ENCODE results near the gene SYCE1L. TPM values are rescaled to one million over a fixed set of nuclear protein-coding genes. Genes with fewer than 3 reads are reported as not detected.

Gene SYCE1L
- total RNA-seq, 1 experiment from 2014 or later = 4.8 TPM

DNA sequence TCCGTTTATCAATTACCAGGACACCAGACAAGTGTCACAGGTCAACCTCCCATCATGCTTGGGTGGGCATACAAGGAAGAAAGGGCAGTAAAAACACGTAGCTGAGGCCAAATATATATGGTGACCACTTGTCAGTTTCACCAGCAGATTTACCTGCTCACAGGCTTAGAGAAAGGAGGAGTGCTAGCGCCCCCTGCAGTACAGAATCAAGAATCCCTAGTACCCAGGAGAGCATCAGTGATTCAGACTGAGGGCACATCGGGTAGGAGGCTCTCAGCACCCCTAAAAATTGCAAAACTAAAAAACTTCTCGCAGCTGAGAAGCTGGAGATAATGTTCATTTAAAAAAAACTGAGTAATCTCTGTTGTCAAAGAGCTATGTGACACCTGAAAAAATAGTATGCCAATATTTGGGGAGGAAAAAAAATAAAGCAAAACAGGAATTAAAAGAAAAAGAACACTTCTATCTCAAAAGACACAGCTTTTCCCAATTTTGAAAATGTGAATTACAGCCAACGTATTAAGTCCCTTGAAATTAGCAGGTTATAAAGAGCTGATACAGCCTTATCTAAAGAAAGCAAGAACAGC is 29.5 kb upstream of the SYCE1L start:
- DNase-seq = peak; percentile 41 to 62
- CTCF ChIA-PET = no interaction called here

DNA sequence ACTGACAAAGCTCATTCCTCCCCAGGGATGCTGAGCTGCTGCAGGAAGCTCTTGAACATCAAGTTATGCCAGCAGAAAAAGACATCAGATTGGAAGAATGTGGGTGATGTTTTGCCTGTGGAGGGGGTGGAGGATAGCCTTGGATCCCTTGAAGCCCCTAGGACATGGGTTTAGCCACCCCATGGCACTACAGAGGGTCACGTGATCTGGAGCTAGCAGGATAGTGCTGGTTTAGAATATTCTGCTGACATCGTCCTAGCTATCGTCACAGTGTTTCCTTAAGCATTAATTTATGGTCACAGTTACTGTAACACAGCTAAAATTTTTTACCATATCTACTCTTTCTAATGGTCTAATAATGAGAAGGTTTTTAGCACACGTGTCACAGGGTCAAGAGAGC is 28.4 kb upstream of the SYCE1L start:
- peaks cover 19% of the 10 kb centered on the region for H3K27me3 Mint-ChIP-seq (ENCODE audit: insufficient read depth, unreplicated experiment)
- DNase-seq = no peak
- no peaks in the 10 kb centered on the region for H3K36me3 ChIP-seq (ENCODE audit: control insufficient read depth, insufficient read depth, low read length)
- TF ChIP-seq, protein P1, sequence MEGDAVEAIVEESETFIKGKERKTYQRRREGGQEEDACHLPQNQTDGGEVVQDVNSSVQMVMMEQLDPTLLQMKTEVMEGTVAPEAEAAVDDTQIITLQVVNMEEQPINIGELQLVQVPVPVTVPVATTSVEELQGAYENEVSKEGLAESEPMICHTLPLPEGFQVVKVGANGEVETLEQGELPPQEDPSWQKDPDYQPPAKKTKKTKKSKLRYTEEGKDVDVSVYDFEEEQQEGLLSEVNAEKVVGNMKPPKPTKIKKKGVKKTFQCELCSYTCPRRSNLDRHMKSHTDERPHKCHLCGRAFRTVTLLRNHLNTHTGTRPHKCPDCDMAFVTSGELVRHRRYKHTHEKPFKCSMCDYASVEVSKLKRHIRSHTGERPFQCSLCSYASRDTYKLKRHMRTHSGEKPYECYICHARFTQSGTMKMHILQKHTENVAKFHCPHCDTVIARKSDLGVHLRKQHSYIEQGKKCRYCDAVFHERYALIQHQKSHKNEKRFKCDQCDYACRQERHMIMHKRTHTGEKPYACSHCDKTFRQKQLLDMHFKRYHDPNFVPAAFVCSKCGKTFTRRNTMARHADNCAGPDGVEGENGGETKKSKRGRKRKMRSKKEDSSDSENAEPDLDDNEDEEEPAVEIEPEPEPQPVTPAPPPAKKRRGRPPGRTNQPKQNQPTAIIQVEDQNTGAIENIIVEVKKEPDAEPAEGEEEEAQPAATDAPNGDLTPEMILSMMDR (IDR thresholded peaks at IDR 0.05; ENCODE audit: insufficient read depth in 1 of 2, low read depth in 1 of 2, low read length in 1 of 2, severe bottlenecking in 1 of 2, unreplicated experiment in 1 of 2) = no peak
- POLR2A ChIA-PET = no interaction called here
- peaks cover 6% of the 10 kb centered on the region for H3K36me3 Mint-ChIP-seq (ENCODE audit: insufficient read depth, unreplicated experiment)
- H3K4me3 Mint-ChIP-seq (ENCODE audit: unreplicated experiment) = no peak overlapping the region
- no peaks in the 10 kb centered on the region for H3K9me3 Mint-ChIP-seq (ENCODE audit: unreplicated experiment)
- H3K9me3 ChIP-seq = no peaks in the 10 kb centered on the region
- H3K27ac Mint-ChIP-seq (ENCODE audit: unreplicated experiment) = no peak overlapping the region
- H3K27me3 ChIP-seq (replicated peaks; ENCODE audit: control insufficient read depth, insufficient read depth, low read length) = no peaks in the 10 kb centered on the region
- H3K4me1 ChIP-seq = no peaks in the 10 kb centered on the region
- CTCF ChIA-PET = interaction anchor here (1.0 to 1.2 kb wide), 5 partner anchors 10 to 506 kb away, joined by 3 to 5 read pairs (median 3); no protein-coding TSS in a partner anchor
- intact Hi-C loops (cut with micrococcal nuclease; ENCODE audit: unreplicated experiment) = loop anchor here (1.0 to 10.0 kb wide), 4 partner anchors 106 to 892 kb away; no protein-coding TSS in a partner anchor
- H3K4me1 Mint-ChIP-seq (ENCODE audit: low read depth, unreplicated experiment) = no peaks in the 10 kb centered on the region
- no TSS peak for BruUV-seq (replicated peaks)
- no peak overlapping the region for H3K4me3 ChIP-seq (ENCODE audit: low read depth, low read length)

More for the DNA sequence above, 29.5 kb upstream of the SYCE1L start:
- intact Hi-C loops (cut with micrococcal nuclease; ENCODE audit: unreplicated experiment) = loop anchor here (10.0 kb wide), 1 partner anchor 105 kb away; no protein-coding TSS in a partner anchor
- no peaks in the 10 kb centered on the region for H3K4me1 ChIP-seq
- H3K4me3 ChIP-seq (ENCODE audit: low read depth, low read length) = no peak overlapping the region
- no peaks in the 10 kb centered on the region for H3K27me3 ChIP-seq (replicated peaks; ENCODE audit: control insufficient read depth, insufficient read depth, low read length)
- H3K36me3 ChIP-seq (ENCODE audit: control insufficient read depth, insufficient read depth, low read length) = no peaks in the 10 kb centered on the region
- H3K9me3 Mint-ChIP-seq (ENCODE audit: unreplicated experiment) = no peaks in the 10 kb centered on the region
- no peaks in the 10 kb centered on the region for H3K9me3 ChIP-seq
- peaks cover 6% of the 10 kb centered on the region for H3K36me3 Mint-ChIP-seq (ENCODE audit: insufficient read depth, unreplicated experiment)
- H3K27me3 Mint-ChIP-seq (ENCODE audit: insufficient read depth, unreplicated experiment) = peaks cover 19% of the 10 kb centered on the region
- no TSS peak for BruUV-seq (replicated peaks)
- no peaks in the 10 kb centered on the region for H3K4me1 Mint-ChIP-seq (ENCODE audit: low read depth, unreplicated experiment)
- TF ChIP-seq, protein P1 (IDR thresholded peaks at IDR 0.05; ENCODE audit: insufficient read depth in 1 of 2, low read depth in 1 of 2, low read length in 1 of 2, severe bottlenecking in 1 of 2, unreplicated experiment in 1 of 2) = peak; percentile 78 to 80
- POLR2A ChIA-PET = no interaction called here
- H3K27ac Mint-ChIP-seq (ENCODE audit: unreplicated experiment) = no peak overlapping the region
- H3K4me3 Mint-ChIP-seq (ENCODE audit: unreplicated experiment) = no peak overlapping the region

DNA sequence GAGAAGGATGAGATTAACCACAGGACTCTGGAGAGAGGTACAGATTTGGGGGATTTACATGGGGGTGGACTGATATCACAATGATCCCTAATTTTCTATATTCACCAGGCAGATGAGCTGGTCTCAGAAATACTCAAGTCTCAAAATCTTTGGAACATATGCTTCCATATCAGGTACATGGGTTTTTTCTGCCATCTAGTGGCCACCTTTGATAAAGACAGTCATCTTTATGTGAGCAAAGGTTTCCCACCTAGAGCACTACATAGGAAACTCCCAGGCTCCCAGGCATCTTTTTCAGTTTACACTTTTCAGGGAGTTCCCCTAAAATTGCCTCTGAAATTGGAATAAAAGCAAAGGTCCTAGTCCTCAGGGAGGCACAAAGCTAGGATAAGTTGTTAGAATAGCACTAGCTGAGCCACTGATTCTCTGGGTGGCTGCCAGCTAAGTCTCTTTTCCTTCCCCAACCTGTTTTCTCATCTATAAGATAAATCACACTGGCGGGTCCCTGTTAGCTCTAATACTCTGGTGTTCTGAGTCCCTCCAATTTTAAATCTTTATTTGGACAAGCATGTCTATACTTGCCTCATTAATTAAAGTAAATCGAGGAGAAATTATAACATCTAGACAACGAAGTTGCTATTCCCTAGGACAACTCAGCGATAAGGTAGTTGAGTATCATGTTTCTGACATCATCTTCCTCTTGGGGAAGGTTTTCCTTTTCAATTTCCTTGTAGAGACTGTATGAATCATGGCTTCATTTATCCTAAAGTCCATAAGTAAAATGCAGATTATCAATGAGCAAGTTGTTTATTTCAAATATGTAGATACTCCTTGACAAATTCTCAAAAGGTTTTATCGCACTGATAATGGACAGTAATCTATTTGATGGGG is 27.2 kb upstream of the SYCE1L start:
- peaks cover 6% of the 10 kb centered on the region for H3K36me3 Mint-ChIP-seq (ENCODE audit: insufficient read depth, unreplicated experiment)
- Histone ChIP-seq H3K9me3 (no peaks in the 10 kb centered on the region), H3K4me1 (no peaks in the 10 kb centered on the region), H3K27me3 (replicated peaks; ENCODE audit: control insufficient read depth, insufficient read depth, low read length) (no peaks in the 10 kb centered on the region), H3K36me3 (ENCODE audit: control insufficient read depth, insufficient read depth, low read length) (no peaks in the 10 kb centered on the region), H3K4me3 (ENCODE audit: low read depth, low read length) (no peak overlapping the region)
- DNase-seq = peak in 1 of 2 experiments; percentile 73
- no peak overlapping the region for H3K4me3 Mint-ChIP-seq (ENCODE audit: unreplicated experiment)
- no TSS peak for BruUV-seq (replicated peaks)
- TF ChIP-seq, protein P1 (IDR thresholded peaks at IDR 0.05; ENCODE audit: insufficient read depth in 1 of 2, low read depth in 1 of 2, low read length in 1 of 2, severe bottlenecking in 1 of 2, unreplicated experiment in 1 of 2) = peak; percentile 72 to 79
- intact Hi-C loops (cut with micrococcal nuclease; ENCODE audit: unreplicated experiment) = loop anchor here (1.0 to 10.0 kb wide), 5 partner anchors 107 to 1383 kb away; no protein-coding TSS in a partner anchor
- H3K9me3 Mint-ChIP-seq (ENCODE audit: unreplicated experiment) = no peaks in the 10 kb centered on the region
- H3K27me3 Mint-ChIP-seq (ENCODE audit: insufficient read depth, unreplicated experiment) = peaks cover 22% of the 10 kb centered on the region
- ChIA-PET POLR2A (interaction anchor here (0.6 kb wide), 1 partner anchor 1074 kb away, joined by 5 read pairs; no protein-coding TSS in a partner anchor), CTCF (interaction anchor here (0.9 to 1.3 kb wide), 9 partner anchors 8 to 1383 kb away, joined by 3 to 5 read pairs (median 3); no protein-coding TSS in a partner anchor)
- no peak overlapping the region for H3K27ac Mint-ChIP-seq (ENCODE audit: unreplicated experiment)
- H3K4me1 Mint-ChIP-seq (ENCODE audit: low read depth, unreplicated experiment) = no peaks in the 10 kb centered on the region
